Retinal pigment epithelial cell (primary cell): Measurements from ENCODE around the gene PCNT.

Experiments
- DNase-seq: peaks from one replicate; pipeline ENCODE4 v3.0.0-alpha.2; 2010; ENCODE audit warnings: low read depth
- H3K4me3 ChIP-seq: 2 replicates; pipeline ENCODE4 v1.5.1; 2011; ENCODE audit warnings: mild to moderate bottlenecking, low read length, control low read depth, moderate library complexity
- CTCF ChIP-seq: conservative IDR thresholded peaks from 2 replicates; pipeline ENCODE4 v1.5.1; 2011; ENCODE audit warnings: low read depth, low read length, control low read depth, inconsistent platforms

The PCNT gene

DNA sequence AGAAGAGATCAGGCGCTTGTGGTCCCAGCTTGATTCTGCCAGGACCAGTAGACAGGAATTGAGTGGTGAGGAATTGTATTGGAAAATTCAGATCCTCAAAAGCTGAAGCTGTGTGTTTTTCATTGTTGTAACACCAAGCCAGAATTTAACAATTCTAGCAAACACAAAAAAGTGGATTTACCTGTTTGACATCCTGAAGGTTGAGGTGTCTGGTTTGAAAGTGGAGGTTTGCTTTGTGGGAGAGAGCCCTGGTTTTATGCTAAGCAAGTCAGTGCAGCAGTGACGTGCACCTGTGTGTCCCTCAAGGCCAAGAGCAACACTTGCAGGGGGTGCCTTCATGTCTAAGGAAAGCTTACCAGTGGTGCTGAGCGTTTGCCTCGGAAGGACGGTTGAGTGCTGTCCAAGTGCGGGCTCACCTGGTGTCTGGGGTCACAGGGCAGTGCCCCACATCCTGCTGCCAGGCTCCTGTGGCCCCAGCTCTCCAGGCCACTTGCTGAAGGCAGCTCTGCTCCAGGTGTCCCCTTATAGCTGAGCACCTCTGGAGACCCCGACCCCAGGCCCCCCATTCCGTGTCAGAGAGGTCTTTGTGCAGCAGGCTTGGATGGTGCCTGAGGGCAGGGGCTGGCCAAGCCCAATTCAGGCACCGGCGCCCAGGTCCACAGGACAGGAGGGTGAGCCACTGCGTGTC is 27.7 kb downstream of the PCNT start:
- no peak overlapping the region for H3K4me3 ChIP-seq
- TF ChIP-seq CTCF: no peak
- DNase-seq: no peak

DNA sequence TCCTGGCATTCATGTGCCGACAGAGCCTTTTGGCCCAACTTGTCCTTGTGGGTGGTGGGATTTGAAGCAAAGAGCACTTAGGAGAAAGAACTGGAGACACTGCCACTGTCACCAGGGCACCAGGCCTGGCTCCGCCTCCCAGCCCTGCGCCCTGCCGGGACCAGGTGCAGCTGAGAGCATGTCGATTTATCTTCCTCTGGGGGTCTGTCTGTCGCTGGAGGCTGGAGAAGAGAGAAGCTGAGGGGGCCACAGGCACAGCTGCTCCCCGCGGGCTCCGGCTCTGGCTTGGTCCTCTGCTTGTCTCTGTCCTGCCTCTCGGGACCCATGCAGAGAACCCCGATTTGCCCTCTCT is 28.2 kb downstream of the PCNT start:
- no peak for DNase-seq
- no peak for TF ChIP-seq CTCF
- H3K4me3 ChIP-seq: no peak overlapping the region

GRCh38 chr21:46352913-46353312 is 29.0 kb downstream of the PCNT start:
- H3K4me3 ChIP-seq: no peak overlapping the region
- DNase-seq: no peak

GRCh38 chr21:46354046-46354445 is 30.1 kb downstream of the PCNT start:
- no peak overlapping the region for H3K4me3 ChIP-seq
- TF ChIP-seq CTCF: no peak
- DNase-seq: no peak

More at GRCh38 chr21:46352913-46353312, 29.0 kb downstream of the PCNT start:
- no peak for TF ChIP-seq CTCF

DNA sequence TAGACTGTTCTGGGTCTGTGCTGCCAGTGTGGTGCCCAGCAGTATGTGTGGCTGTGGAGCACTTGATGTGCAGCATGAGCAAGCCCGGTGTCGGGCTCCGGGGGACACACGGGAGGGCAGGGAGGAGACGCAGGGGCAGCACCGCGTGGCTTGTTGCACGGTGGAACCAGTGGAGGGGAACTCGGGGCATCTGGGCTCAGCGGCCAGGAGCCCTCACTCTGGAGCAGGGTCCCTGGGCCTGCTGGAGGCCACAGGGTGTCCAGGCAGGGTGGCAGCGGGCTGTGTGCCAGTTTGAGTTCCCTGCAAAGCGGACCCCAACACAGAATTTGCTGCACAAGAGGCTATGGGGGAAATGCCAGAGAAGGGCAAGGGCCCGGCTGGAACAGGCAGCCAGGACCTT is 30.6 kb downstream of the PCNT start:
- no peak overlapping the region for H3K4me3 ChIP-seq
- DNase-seq: no peak
- no peak for TF ChIP-seq CTCF

DNA sequence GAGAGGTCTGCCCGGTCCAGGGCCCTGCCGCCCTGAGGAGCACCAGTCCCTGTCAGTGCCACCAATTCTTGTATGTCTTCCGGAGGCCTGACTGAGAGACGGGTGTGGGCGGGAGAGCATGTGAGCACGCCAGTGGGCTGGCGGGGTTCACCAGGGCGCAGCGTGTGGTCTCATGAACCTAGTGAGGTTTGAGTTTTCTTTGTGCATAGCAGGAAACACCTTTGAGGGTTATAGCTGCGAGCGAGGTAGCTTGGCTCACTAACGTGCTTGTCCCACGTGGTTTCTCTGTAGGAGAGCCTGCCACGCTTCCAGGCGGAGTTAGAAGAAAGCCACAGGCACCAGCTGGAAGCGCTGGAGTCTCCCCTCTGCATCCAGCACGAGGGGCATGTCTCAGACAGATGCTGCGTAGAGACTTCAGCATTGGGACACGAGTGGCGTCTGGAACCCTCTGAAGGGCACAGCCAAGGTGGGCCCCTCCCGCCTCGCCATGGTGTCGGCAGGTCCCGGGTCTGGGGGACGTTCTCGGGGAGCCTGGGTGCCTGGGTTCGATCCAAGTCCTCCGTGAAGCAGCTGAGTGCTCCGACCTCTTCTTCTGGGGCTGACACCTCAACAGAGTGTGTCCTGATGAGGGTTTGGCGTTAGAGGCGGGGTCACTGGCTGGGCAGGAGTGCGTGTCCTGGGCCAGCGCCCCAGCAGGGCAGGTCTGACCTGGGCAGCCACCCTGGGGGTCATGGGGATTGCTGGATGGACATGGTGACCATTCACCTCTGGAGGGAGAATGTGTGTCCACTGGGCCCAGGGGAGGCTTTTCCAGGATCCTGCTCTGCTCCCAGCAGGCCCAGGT is 31.4 kb downstream of the PCNT start:
- TF ChIP-seq CTCF: no peak
- no peak for DNase-seq
- no peak overlapping the region for H3K4me3 ChIP-seq

DNA sequence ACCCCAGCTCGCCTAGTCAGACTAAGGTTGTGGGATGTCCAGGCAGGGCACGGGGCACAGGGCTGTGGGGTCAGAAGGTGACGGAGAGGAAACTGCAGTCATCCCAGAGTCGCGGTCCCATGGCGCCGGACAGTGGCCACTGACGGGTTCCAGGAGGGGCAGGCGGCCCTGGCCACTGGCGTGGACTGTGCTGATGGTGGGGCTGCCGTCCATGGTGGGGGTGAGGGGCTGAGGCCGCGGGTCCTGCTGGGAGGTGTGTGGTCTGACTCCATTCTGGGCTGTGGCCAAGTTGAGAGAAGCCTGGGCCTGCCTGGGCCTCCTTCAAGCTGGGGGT is 32.0 kb downstream of the PCNT start:
- no peak for TF ChIP-seq CTCF
- no peak for DNase-seq
- no peak overlapping the region for H3K4me3 ChIP-seq
